SH-SY5Y (cell line): ENCODE data around the gene ACOXL.

Experiments
- GATA2 ChIP-seq: IDR thresholded peaks from 2 replicates; pipeline ENCODE4 v1.6.1; 2011; ENCODE audit warnings: mild to moderate bottlenecking, low read depth, low read length
- GATA3 ChIP-seq: IDR thresholded peaks from 2 replicates; pipeline ENCODE4 v1.6.1; 2011; ENCODE audit warnings: low read depth, mild to moderate bottlenecking, low read length, moderate library complexity

The ACOXL gene

DNA sequence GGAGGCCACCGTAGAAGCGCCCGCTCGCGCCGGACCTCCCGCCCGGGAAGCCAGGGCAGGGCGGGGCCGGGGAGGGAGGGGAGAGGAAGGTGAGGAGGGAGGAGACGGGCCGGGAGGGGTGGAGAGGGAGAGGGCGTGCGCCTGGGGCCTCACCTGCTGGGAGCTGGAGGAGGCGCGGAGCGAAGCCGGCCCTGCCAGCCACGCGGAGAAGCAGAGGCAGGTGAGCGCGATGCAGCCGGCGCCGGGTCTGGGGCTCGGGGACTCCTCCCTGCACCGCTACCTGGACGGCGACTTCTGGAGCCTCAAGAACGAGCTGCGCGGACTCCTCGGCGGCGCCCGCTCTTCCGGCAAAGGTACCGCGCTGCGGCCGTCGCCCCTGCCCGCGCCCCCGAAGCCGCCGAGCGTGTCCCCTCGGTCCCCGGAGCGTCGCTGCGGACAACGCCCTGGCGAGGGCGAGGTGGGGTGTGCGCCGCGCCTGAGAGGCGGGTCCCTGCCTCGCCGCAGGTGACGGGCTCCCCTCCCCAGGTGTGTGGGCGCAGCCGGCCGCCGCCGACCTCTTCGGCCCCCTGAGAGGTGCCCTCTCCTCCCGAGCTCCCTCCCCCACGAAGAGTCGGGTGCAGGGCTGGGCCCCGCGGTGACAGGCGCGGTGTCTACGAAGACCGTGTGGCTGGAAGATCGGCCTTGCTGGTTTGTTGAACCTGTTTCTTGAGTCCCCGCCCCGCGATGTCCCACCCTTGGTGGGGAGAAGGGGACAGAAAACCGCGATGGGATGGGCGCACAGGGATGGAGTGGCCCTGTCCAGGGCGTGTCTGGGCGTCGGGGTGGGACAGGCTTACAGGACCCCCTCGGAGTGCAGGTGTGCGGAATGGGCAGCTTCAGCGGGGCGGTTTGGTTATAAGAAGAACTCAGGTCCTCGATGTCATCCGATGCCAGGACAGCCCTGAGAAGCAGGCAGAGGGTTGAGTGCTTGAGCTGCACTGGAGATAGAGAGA is at the start of gene ACOXL:
TSS of gene ACOXL (plus strand) at position 152 of the 992 bp plus-strand sequence. CDS start 35,817 bp downstream, outside the sequence.
- TF ChIP-seq GATA3: no peak
- TF ChIP-seq GATA2: no peak

DNA sequence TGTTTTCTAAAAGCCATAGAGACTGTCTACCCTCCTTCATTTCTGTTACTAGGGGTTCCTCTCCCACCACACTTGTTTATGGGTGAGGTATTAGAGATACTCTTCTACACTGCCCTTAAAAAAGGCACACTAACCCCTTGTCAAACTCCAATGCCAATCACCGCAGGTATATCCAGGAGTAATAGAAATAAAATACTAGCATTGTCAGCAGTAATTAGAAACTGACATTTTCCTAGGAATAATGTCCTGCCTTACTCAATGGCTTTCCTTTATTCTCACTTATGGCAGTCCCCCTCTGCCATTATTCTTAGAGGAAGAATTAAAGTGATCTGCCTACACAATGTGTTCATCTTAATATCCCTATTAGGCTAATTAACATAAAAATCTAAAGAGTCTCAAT is 49.5 kb upstream of the ACOXL start:
- TF ChIP-seq GATA3 (no peak), GATA2 (no peak)

DNA sequence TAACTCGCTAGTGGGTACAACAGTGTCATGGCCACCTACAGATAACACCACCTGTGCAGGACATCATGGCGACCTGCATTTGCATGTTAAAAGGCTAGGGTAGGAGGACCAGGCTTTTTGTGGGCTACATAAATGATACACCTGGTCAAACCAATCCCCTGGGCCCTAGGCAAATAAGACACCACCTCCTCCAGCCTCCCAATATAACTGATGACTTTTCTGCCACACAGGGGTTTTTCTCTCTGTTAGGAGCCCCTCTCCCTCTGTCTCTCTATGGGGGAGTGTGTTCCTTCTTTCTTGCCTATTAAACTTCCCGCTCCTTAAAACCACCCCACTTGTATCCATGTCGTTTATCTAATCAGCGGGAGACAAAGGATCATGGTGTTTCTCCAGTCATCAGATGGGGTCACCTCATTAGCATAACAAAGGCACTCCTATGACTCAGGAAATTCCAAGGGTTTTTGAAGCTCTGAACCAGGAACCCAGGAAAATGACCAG is 43.7 kb upstream of the ACOXL start:
- TF ChIP-seq GATA2 (no peak), GATA3 (no peak)

DNA sequence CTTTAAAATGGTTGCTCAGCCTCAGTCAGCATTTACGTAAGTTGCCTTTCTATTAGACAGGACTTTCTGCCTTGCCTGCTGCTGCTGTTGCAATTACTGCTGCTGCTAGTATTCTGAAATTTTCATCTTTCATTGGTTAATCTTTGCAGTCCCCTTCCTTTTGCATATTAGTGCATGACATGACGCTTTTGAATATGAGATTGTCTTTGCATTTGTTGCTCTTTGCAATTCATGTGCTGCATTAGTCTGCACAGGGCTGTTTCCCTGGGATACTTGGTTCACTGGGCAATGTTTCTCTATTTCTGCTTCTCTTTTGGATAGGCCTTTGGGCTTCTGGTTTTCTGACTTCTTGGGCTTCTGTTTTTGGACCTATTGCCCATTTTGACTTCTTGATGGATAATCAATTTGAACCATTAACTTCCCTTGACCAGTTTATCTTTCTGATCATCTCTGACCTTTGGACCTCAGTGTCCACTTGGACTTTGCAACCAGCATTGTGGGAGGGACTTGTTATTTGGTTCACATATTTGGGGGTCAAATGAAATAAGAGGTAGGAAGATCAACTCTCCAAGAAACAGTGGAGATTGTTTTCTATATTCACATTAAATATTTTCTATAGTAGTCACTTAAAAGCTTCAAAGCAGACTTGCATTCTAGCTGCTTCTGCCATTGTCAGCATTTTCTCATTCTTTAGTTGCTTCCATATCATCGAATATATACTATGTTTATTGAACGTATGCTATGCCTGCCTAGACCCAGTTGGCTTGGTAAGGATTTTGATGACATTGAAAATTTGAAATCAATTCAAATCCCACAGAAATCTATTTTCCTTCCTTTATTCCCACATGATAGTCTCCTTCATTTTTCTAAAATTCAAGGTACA is 42.0 kb upstream of the ACOXL start:
- TF ChIP-seq GATA3: no peak
- no peak for TF ChIP-seq GATA2

DNA sequence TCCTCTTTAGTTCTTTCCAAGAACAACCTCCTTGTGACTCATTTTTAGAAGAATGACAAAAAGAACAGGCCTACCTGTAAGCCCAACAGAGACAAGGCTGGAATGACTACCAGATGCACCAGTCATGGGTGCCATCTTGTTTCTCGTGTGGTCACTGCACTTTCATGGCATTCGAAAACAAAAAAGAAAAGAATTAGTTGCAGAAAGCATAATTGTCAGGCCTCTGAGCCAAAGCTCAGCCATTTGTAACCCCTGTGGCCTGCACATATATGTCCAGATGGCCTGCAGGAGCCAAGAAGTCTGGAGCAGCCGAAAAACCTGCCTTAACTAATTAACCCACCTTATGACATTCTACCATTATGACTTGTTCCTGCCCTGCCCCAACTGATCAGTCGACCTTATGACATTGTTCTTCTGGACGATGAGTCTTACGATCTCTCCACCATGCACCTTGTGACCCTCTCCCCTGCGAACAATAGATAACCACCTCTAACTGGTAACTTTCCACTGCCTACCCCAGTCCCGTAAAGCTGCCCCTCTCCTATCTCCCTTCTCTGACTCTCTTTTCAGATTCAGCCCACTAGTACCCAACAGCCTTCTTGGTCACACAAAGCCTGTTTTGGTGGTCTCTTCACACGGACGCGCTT is 40.6 kb upstream of the ACOXL start:
- TF ChIP-seq GATA3: no peak
- TF ChIP-seq GATA2: no peak

DNA sequence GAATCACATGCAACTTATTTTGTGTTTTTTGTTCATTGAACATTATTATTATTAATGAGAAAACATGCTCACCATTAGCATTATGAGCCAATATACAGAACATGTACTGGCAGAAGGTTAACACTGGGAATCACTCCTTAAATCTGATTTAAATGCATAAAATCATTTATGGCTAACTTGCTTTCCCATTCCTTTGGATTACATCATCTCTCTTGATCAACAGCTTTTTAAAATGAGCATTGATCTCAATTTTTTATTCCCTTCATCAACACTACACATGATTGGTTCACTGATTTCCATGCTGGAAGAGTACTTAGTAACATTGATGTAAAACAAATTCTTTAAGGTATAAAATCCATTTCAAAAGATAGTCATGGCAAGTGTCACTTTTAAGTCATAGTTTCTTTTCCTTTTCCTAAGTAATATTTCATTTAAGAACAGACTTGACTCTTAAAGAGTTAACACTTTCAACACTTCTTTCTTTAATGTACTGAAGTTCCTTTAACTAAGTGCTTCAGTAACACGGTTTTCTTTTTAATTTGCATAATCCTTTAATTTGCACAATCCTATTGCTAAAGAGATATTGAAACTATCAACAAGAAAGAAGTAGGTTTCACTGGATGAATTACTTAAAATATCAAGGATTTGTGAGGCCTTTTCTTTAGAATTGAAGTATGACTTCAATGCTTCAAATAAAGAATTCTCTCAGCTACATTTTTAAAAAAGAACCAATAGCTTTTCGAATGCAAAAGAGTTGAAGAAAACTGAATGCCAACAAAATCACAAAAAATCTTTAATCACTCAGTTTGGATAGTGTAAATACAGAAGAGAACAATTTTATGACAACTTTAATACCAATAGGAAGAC is 29.6 kb upstream of the ACOXL start:
- TF ChIP-seq GATA3 (no peak), GATA2 (no peak)

DNA sequence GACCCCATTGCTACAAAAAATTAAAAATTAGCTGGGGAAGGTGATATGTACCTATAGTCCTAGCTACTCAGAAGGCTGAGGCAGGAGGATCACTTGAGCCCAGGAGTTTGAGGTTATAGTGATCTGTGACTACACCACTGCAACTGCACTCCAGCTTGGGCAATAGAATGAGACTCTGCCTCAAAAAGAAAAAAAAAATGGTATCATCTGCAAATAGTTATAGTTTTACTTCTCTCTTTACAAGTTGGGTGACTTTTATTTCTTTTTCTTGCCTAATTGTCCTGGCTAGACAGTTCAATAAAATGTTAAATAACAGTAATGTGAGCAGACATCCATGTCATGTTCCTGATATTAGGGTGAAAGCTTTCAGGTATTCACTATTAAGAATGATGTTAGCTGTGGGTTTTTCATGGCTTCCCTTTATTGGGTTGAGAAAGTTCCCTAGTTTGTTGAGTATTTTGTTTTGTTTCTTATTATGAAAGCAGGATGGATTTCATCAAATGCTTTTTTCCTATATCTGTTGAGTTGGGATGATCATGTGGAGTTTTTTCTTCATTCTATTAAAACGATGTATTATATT is 24.9 kb upstream of the ACOXL start:
- TF ChIP-seq GATA2 (no peak), GATA3 (no peak)

DNA sequence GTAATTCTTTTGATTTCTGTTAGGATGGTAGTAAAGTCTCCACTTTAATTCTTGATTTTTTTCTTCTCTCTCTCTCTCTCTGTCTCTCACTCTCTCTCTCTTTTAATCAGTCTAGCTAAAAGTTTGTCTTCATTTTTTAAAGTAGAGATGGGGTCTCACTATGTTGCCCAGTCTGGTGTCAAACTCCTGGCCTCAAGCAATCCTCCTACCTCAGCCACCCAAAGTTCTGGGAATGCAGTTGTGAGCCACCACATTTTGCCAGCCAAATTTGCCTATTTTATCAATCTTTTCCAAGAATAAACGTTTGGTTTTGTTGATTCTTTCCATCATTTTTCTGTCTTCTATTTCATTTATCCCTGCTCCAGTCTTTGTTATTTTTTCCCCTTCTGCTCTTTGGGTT is 23.9 kb upstream of the ACOXL start:
- TF ChIP-seq GATA2: no peak
- TF ChIP-seq GATA3: no peak

DNA sequence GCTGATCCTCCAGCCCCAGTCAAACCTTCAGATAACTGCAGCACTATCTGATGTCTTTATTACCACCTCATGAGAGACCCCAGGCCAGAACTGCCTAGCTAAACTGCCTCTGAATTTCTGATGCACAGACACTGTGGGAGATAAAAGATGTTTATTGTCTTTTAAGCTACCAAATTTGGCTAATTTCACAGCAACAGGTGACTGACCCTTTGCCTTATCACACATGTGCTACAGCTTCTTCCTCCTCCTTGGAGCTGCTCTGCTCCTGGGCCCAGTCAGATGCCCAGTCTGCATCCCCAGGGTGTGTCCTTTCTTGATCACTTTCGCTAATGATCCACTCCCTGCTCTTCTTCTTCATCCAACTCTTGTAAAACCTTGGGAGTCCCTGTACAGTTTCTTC is 19.6 kb upstream of the ACOXL start:
- TF ChIP-seq GATA2 (no peak), GATA3 (no peak)

DNA sequence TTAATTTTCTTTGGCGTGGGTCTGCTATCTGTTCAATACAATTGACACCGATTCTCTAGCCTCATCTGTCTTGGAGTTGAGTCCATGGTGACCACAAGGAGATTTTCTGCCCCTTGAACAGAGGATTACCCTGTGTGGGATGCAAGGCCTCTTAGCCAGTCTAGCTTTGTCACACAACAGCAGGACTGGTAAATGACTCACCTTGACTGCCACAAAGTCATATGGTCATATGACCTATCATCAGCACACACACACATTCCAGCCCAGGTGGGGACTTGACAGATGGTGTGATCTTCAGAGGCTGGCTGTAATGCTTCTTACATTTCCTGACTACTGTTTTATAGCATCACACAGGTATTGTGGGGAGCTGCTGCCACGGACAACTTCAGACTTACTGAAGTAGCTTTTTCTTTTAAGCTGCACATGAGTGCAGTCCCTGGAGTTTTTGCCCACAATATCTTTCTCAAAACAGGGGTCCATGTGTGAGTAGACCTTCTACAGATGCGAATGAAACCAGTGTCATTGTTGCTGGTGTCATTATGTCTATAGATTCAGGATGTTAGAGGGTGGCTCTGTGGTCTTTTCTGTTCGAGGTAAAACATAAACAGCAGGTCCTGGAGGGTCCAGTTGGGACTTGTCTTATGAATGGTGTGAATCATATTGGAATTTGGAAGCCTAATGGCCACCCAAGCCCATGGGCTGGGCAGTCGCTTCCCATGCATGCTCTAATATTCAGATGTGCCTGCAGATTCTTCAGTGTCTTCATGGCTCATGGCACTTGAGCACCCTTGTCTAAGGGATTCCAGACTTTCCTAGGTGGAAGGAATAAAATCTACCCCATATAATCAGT is 18.6 kb upstream of the ACOXL start:
- no peak for TF ChIP-seq GATA3
- no peak for TF ChIP-seq GATA2

DNA sequence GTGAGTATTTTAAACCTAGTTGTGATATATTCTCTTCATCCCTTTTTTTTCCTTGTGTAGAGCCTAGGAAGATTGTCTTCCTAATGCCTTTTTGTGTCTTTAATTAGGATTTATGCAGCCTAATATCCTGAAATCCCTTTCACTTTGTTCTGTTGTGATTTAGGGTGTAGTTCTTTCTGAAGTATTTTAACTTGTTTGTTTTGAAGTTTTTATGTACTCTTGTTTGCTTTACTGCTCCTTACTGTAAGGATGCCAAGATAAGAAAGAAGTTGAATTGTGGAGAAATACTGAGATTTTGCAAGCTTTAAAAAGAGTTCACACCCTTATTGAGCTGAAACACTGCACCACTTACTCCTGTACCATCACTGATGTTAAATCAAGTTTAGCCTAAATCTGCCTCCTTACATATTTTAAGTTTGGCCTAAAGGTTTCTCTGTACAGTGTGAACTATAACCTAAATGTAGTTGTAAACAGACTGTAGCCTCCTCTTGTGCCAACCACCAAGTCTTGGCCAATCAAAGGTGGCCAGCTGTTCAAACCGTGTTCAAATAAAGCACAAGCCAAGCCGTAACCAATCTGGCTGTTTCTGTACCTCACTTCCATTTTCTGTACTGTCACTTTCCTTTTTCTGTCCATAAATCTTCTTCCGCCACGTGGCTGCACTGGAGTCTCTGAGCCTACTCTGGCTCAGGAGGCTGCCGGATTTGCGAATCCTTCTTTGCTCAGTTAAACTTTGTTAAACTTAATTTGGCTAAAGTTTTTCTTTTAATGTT is 17.7 kb upstream of the ACOXL start:
- no peak for TF ChIP-seq GATA2
- no peak for TF ChIP-seq GATA3

DNA sequence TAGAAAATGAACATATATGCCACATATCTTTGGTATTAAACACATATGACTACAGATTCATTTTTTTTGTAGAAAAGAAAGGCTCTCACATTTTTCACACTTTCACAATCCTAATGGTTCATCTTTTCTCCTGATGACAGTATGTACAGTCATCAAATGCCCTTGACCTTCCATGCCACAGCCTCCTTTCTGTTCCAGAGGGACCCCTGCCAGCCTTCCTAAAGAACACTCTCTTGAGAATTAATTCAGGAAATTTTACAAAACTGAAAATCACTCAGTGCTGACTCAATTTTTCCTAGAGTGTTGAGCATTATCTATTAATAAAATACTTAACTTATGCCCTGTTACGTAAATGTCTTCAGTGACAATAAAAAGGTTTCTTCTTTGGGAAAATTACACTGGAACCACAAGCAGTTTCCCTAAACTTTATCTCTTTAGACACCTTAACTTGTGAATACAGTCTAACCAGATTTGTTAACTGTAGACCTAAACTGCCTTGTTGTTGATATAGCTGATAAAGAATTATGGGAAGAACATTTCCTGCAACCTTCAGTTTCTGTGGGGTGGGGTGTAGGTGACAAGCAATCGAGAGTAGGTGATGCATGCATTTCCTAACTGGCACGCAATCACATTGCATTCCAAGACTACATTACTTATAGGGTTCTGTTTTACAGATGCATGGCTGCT is 15.3 kb upstream of the ACOXL start:
- TF ChIP-seq GATA2 (no peak), GATA3 (no peak)
